Kidney (tissue), 14 donors: ENCODE results near the gene PLCH1. TPM values are rescaled to one million over a fixed set of nuclear protein-coding genes. Genes with fewer than 3 reads are reported as not detected.

ENCODE experiments used
- DNase-seq, 5 donors: peaks; one replicate each; pipeline ENCODE4 v3.0.0-alpha.2; 2013 to 2020
- FAIRE-seq: peaks from 2 replicates; lab custom pipeline; 2012; peaks lifted over from hg19 to GRCh38; lab: Jason Lieb, UNC
- H3K27ac ChIP-seq, 2 donors: one replicate each; pipeline ENCODE4 v1.7.0; 2013; ENCODE audit warnings: low read depth in 2 of 2, low read length in 2 of 2, inconsistent platforms in 1 of 2
- H3K27me3 ChIP-seq: one replicate; pipeline ENCODE4 v1.7.1; 2013; ENCODE audit warnings: low read length, inconsistent platforms; ENCODE audit not compliant: control insufficient read depth, insufficient read depth
- H3K36me3 ChIP-seq, 3 donors: one replicate each; pipeline versions ENCODE4 v1.7.0 to v1.7.1; 2013; ENCODE audit warnings: low read length in 3 of 3, control low read depth in 1 of 3, inconsistent platforms in 1 of 3; ENCODE audit not compliant: insufficient read depth in 3 of 3, control insufficient read depth in 2 of 3
- H3K4me1 ChIP-seq, 3 donors: one replicate each; pipeline versions ENCODE4 v1.7.0 to v1.7.1; 2013; ENCODE audit warnings: low read length in 3 of 3, inconsistent platforms in 1 of 3, low read depth in 1 of 3; ENCODE audit not compliant: control insufficient read depth in 2 of 3, insufficient read depth in 2 of 3
- H3K4me3 ChIP-seq, 3 donors: one replicate each; pipeline versions ENCODE4 v1.7.0 to v1.8.1; 2013; ENCODE audit warnings: low read length in 3 of 3, control low read depth in 1 of 3, inconsistent platforms in 1 of 3
- H3K9ac ChIP-seq, 3 donors: one replicate each; pipeline versions ENCODE4 v1.7.0 to v1.7.1; 2013; ENCODE audit warnings: low read length in 3 of 3, control low read depth in 1 of 3, inconsistent platforms in 1 of 3
- H3K9me3 ChIP-seq, 3 donors: one replicate each; pipeline versions ENCODE4 v1.7.0 to v1.7.1; 2013; ENCODE audit warnings: low read length in 3 of 3, control low read depth in 1 of 3, inconsistent platforms in 1 of 3; ENCODE audit not compliant: control insufficient read depth in 2 of 3, insufficient read depth in 1 of 3
- CTCF ChIP-seq: IDR thresholded peaks from 3 replicates; pipeline ENCODE4 v1.5.1; 2012; ENCODE audit warnings: mild to moderate bottlenecking, moderate library complexity, borderline replicate concordance; ENCODE audit not compliant: insufficient read depth; ENCODE audit errors: extremely low read depth
- intact Hi-C: fragments of 100-400 bp; cut with DNase I; formaldehyde crosslinking; loops from one replicate; pipeline ENCODE4 v1.11.1; 2022
- polyA plus RNA-seq: library from polyadenylated mRNA; stranded (reverse); fragments of 350-450 nt; fragmentation: Illumina TruSeq; extraction: RNeasy Lipid Tissue Mini Kit (QIAGEN cat#74804); gene quantifications from one replicate; pipeline ENCODE4 v1.2.3, GENCODE V29; 2014; ENCODE audit warnings: low read depth, low replicate concordance; ENCODE audit not compliant: insufficient read depth
- total RNA-seq: library from RNA; stranded (reverse); fragmentation: NEBNext Ultra II Directional; extraction: Animal tissue kit (Norgen Biotek cat#: 25700); gene quantifications from one replicate; pipeline ENCODE4 v1.2.1, GENCODE V29; 2021
- donor health status: control.
- donor health status: control.
- donor health status: control.
- donor health status: control.
- donor health status: control.
- donor health status: DM: yes; HTN: yes; CAD: no.
- donor health status: Normal renal cell carcinoma (clear cell type).

The PLCH1 gene
- total and polyA plus RNA-seq, 2 donors from 2014 or later = 1.6 to 9.6 TPM

GRCh38 chr3:155701882-155702465 lies 42.9 kb downstream of the PLCH1 start:
- FAIRE-seq (peak; percentile 99), DNase-seq (peak in 2 of 5 donors; percentile 63 to 76)
- Histone ChIP-seq H3K27me3 (no peaks in the 10 kb centered on the region), H3K9ac (no peak overlapping the region), H3K4me1 (no peaks in the 10 kb centered on the region), H3K27ac (no peak overlapping the region), H3K36me3 (no peaks in the 10 kb centered on the region), H3K4me3 (no peak overlapping the region), H3K9me3 (no peaks in the 10 kb centered on the region)
- intact Hi-C loops = no loop called here
- peak; percentile 67 for TF ChIP-seq CTCF

- no peak overlapping the region for H3K9ac ChIP-seq
- no peak for DNase-seq
- H3K27ac ChIP-seq = no peak overlapping the region
- H3K27me3 ChIP-seq = no peaks in the 10 kb centered on the region
- H3K4me3 ChIP-seq = no peak overlapping the region
- H3K4me1 ChIP-seq = no peaks in the 10 kb centered on the region
- no peak for TF ChIP-seq CTCF
- intact Hi-C loops = no loop called here
- no peaks in the 10 kb centered on the region for H3K9me3 ChIP-seq
- no peaks in the 10 kb centered on the region for H3K36me3 ChIP-seq
- no peak for FAIRE-seq
Observed at GRCh38 chr3:155697542-155697941, 47.3 kb downstream of the PLCH1 start.

- Histone ChIP-seq H3K9ac (no peak overlapping the region), H3K36me3 (no peaks in the 10 kb centered on the region), H3K9me3 (no peaks in the 10 kb centered on the region), H3K27me3 (no peaks in the 10 kb centered on the region), H3K27ac (no peak overlapping the region), H3K4me1 (no peaks in the 10 kb centered on the region), H3K4me3 (no peak overlapping the region)
- intact Hi-C loops = no loop called here
- DNase-seq (no peak), FAIRE-seq (no peak)
- TF ChIP-seq CTCF = no peak
Observed at GRCh38 chr3:155690921-155691320, 54.0 kb downstream of the PLCH1 start.

GRCh38 chr3:155688481-155688880 lies 56.4 kb downstream of the PLCH1 start:
- Histone ChIP-seq H3K9ac (no peak overlapping the region), H3K4me1 (no peaks in the 10 kb centered on the region), H3K27ac (no peak overlapping the region), H3K36me3 (no peaks in the 10 kb centered on the region), H3K27me3 (no peaks in the 10 kb centered on the region), H3K9me3 (no peaks in the 10 kb centered on the region), H3K4me3 (no peak overlapping the region)
- DNase-seq (no peak), FAIRE-seq (no peak)
- intact Hi-C loops = no loop called here
- TF ChIP-seq CTCF = no peak
